Uterus (tissue), 4 donors: ENCODE results near the gene ZNF710. TPM values are rescaled to one million over a fixed set of nuclear protein-coding genes. Genes with fewer than 3 reads are reported as not detected.
A peak's percentile ranks its signal among the peaks of the same experiment; 100 is the strongest.
"Not testable (repeated sequence)": the region's sequence is repeated elsewhere in the genome, so short reads cannot be mapped to it uniquely, and the experiment has no call there.

Source experiments
- DNase-seq, 2 donors: peaks; one replicate each; pipeline ENCODE4 v3.0.0-alpha.2; 2019 to 2020
- H3K27ac ChIP-seq, 2 donors: fragments of 200-600 bp; sonication (generic); 1 replicate in 1 of 2; 2 replicates in 1 of 2; pipeline ENCODE4 v1.5.1; 2016 to 2018
- H3K27me3 ChIP-seq, 2 donors: fragments of 200-600 bp; sonication (generic); one replicate each; pipeline ENCODE4 v1.5.1; 2018 to 2019; ENCODE audit warnings: control low read depth in 1 of 2
- H3K36me3 ChIP-seq, 2 donors: fragments of 200-600 bp; sonication (generic); one replicate each; pipeline ENCODE4 v1.5.1; 2019; ENCODE audit warnings: control low read depth in 1 of 2
- H3K4me1 ChIP-seq, 2 donors: fragments of 200-600 bp; sonication (generic); one replicate each; pipeline ENCODE4 v1.5.1; 2018 to 2019; ENCODE audit warnings: control low read depth in 1 of 2
- H3K4me3 ChIP-seq, 2 donors: fragments of 200-600 bp; sonication (generic); 1 replicate in 1 of 2; 2 replicates in 1 of 2; pipeline ENCODE4 v1.5.1; 2018 to 2019; ENCODE audit warnings: mild to moderate bottlenecking in 1 of 2
- H3K9me3 ChIP-seq, 2 donors: fragments of 200-600 bp; sonication (generic); one replicate each; pipeline ENCODE4 v1.5.1; 2019; ENCODE audit warnings: control low read depth in 1 of 2
- POLR2A ChIP-seq, 2 donors: fragments of 450-650 bp; IDR thresholded peaks; one replicate each; pipeline ENCODE4 v1.6.1; 2016; ENCODE audit warnings: antibody characterized with exemption in 2 of 2, mild to moderate bottlenecking in 1 of 2, moderate library complexity in 1 of 2
- intact Hi-C: fragments of 100-400 bp; cut with DNase I; formaldehyde crosslinking; loops from one replicate; pipeline ENCODE4 v1.15.1; 2023; ENCODE audit warnings: low total_unique reads
- total RNA-seq, 4 donors: library from RNA; depleted of rRNA in 3 of 4; stranded (reverse); fragments of >200 nt in 3 of 4; gene quantifications; one replicate each; pipeline versions ENCODE4 v1.1.0 to v1.2.4, GENCODE V29; 2014 to 2023
- TF ChIP-seq, protein P1 (sequence below), 4 experiments: fragments of 200-600 bp in 2 of 4; fragments of 450-650 bp in 2 of 4; sonication (generic) in 2 of 4; IDR thresholded peaks; one replicate each; pipeline ENCODE4 v1.5.1; 2016 to 2019; ENCODE audit warnings: antibody characterized with exemption in 4 of 4, mild to moderate bottlenecking in 2 of 4, moderate library complexity in 1 of 4
- donor health status: DM: yes; HTN: yes; CAD: no.

The ZNF710 gene
- total RNA-seq, 4 donors from 2014 or later = 2.3 to 22.2 (median 8.4) TPM

DNA sequence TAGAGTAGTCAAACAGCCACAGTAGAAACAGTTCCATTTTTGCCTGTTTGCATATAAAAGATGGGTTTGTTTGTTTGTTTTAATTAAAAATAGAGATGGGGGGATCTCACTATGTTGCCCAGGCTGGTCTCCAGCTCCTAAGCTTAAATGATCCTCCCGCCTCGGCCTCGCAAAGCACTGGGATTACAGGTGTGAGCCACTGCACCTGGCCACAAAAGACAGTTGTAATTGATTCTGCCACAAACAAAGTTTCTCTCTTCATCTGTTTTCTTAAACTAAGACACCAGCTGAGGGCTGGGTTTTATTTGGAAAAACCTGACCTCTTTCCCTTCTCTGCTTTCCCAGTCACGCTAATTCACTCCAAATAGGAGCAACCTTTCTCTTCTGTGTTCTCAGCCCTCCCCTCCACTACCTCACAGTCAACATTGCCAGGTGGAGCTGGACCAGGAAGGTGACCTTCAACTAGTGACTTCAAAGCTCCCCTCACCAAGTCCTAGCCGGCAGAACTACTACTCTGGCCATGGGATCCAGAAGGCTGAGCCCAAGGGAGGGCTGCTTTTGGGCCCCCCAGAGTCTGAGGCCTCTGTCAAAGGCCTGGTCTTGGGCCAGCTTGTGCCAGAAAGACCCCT lies 102.7 kb downstream of the ZNF710 start:
- intact Hi-C loops = no loop called here
- Histone ChIP-seq H3K4me3 (no peak overlapping the region), H3K36me3 (no peaks in the 10 kb centered on the region), H3K9me3 (no peaks in the 10 kb centered on the region), H3K4me1 (peaks cover 0 to 11% of the 10 kb centered on the region in 2 donors), H3K27ac (peak overlapping the region in 1 of 2 donors; percentile 91), H3K27me3 (no peaks in the 10 kb centered on the region)
- TF ChIP-seq, protein P1, sequence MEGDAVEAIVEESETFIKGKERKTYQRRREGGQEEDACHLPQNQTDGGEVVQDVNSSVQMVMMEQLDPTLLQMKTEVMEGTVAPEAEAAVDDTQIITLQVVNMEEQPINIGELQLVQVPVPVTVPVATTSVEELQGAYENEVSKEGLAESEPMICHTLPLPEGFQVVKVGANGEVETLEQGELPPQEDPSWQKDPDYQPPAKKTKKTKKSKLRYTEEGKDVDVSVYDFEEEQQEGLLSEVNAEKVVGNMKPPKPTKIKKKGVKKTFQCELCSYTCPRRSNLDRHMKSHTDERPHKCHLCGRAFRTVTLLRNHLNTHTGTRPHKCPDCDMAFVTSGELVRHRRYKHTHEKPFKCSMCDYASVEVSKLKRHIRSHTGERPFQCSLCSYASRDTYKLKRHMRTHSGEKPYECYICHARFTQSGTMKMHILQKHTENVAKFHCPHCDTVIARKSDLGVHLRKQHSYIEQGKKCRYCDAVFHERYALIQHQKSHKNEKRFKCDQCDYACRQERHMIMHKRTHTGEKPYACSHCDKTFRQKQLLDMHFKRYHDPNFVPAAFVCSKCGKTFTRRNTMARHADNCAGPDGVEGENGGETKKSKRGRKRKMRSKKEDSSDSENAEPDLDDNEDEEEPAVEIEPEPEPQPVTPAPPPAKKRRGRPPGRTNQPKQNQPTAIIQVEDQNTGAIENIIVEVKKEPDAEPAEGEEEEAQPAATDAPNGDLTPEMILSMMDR (IDR thresholded peaks at IDR 0.05) = no peak
- no peak for TF ChIP-seq POLR2A (IDR thresholded peaks at IDR 0.05)
- DNase-seq = no peak

DNA sequence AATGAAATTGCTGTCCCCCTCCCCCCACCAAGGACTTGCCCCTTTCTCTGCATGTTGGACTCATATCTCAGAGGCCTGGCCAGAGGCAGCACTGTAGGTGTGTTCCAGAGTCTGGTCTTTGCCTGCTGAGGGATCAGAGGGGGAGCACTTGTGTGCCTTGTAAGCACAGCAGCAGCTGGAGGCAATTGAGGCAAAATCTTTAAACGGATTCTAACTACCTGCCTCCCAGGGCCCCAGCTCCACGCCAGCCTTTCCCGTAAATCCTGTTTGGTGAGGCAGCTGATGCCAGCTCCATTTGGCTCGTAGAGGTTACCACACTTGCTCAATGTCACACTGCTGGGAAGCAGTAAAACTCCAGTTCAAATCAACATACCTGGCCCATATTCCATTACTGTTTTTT lies 103.4 kb downstream of the ZNF710 start:
- DNase-seq = no peak
- Histone ChIP-seq H3K27me3 (no peaks in the 10 kb centered on the region), H3K9me3 (no peaks in the 10 kb centered on the region), H3K4me3 (no peak overlapping the region), H3K27ac (no peak overlapping the region), H3K4me1 (peaks cover 0 to 4% of the 10 kb centered on the region in 2 donors), H3K36me3 (no peaks in the 10 kb centered on the region)
- TF ChIP-seq, protein P1 (IDR thresholded peaks at IDR 0.05) = no peak
- TF ChIP-seq POLR2A (IDR thresholded peaks at IDR 0.05) = no peak
- intact Hi-C loops = no loop called here

DNA sequence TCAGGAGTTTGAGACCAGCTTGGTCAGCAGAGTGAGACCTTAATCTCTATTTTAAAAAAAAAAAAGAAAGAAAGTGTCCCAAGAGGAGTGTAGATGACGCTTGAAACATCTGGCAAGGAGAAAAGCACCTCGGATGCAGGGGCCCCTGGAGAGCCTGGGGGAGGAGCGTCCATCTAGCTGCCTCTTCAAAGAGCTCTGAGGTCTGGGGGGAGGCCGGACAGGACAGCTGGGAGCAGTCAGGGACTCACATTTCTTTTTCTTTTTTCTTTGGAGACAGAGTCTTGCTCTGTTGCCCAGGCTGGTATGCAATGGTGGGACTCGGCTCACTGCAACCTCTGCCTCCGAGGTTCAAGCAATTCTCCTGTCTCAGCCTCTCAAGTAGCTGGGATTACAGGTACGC lies 104.4 kb downstream of the ZNF710 start:
- TF ChIP-seq POLR2A (IDR thresholded peaks at IDR 0.05) = no peak
- TF ChIP-seq, protein P1 (IDR thresholded peaks at IDR 0.05) = no peak
- H3K4me3 ChIP-seq = no peak overlapping the region
- H3K9me3 ChIP-seq = no peaks in the 10 kb centered on the region
- intact Hi-C loops = no loop called here
- H3K27me3 ChIP-seq = no peaks in the 10 kb centered on the region
- H3K4me1 ChIP-seq = no peaks in the 10 kb centered on the region
- H3K27ac ChIP-seq = no peak overlapping the region
- no peak for DNase-seq
- H3K36me3 ChIP-seq = no peaks in the 10 kb centered on the region

DNA sequence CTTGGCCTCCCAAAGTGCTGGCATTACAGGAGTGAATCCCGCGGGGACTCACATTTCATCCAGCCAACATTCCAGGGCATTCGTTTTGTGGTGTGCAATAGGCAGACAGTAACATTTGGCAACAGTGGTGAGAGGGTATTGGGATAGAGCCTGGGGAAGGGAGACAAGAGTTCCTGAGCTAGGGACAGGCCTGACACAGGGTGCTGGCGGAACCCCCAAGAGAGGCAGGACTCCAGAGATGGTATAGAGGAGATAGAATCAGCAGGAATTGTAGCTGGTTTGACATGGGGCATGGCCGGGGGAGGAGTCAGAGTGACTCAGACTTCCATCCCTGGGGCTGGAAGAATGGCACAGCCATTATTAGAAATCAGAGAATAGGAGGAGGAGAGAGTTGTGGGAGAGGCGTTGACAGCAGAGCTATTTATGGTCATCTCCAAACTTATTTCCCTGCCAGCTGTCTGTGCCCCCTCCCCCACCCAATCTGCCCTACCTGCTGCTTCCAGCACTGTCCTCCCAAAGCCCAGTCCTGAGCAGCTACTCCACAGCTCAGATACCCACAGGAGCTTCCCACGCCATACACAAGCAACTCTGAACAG lies 105.5 kb downstream of the ZNF710 start:
- peak in 1 of 2 donors; percentile 35 for DNase-seq
- no peak overlapping the region for H3K4me3 ChIP-seq
- H3K4me1 ChIP-seq = no peaks in the 10 kb centered on the region
- intact Hi-C loops = no loop called here
- no peaks in the 10 kb centered on the region for H3K27me3 ChIP-seq
- no peaks in the 10 kb centered on the region for H3K9me3 ChIP-seq
- TF ChIP-seq, protein P1 (IDR thresholded peaks at IDR 0.05) = no peak
- no peak for TF ChIP-seq POLR2A (IDR thresholded peaks at IDR 0.05)
- H3K36me3 ChIP-seq = no peaks in the 10 kb centered on the region
- H3K27ac ChIP-seq = peak overlapping the region in 1 of 2 donors; percentile 35

GRCh38 chr15:90108038-90108437 lies 106.9 kb downstream of the ZNF710 start:
- H3K9me3 ChIP-seq, H3K36me3 ChIP-seq, DNase-seq, intact Hi-C loops, H3K4me1 ChIP-seq, H3K27ac ChIP-seq, H3K27me3 ChIP-seq, H3K4me3 ChIP-seq: not testable (repeated sequence)

DNA sequence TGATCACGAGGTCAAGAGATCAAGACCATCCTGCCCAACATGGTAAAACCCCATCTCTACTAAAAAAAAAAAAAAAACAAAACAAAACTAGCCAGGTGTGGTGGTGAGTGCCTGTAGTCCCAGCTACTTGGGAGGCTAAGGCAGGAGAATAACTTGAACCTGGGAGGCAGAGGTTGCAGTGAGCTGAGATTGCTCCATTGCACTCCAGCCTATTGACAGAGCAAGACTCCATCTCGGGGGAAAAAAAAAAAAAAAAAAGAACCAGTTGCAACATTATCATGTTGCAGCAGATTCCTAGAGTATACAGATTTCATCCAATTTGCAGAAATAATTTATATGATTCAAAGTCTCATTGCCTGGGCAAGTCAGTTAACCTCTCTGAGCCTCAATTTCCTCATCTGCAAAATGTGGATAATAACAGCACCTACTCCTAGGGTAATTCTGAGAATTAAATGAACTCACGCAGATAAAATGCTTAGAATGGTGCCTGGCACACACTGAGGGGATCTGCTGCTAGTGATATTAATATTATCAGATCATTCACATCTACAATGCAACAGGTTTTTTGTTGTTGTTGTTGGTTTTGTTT lies 108.1 kb downstream of the ZNF710 start:
- H3K36me3 ChIP-seq, H3K4me1 ChIP-seq, H3K4me3 ChIP-seq, intact Hi-C loops, H3K27me3 ChIP-seq, DNase-seq, H3K9me3 ChIP-seq, H3K27ac ChIP-seq: not testable (repeated sequence)
